WTC11 (cell line): Measurements from ENCODE around the gene SRC. TPM values are rescaled to one million over a fixed set of nuclear protein-coding genes. Genes with fewer than 3 reads are reported as not detected.
A peak's percentile ranks its signal among the peaks of the same experiment; 100 is the strongest.

Experiments used
- ATAC-seq: fragments of 200-7000 bp; cut with Tn5 transposase; 2 replicates; pipeline ENCODE4 v1.10.0; 2021; ENCODE audit warnings: mild to moderate bottlenecking, moderate library complexity
- CTCF ChIA-PET: fragments of 300-600 bp; sonication (Branson Sonifier 250); formaldehyde crosslinking; loops from one replicate; lab custom pipeline; 2021; ENCODE audit warnings: antibody characterized with exemption; lab: Charles Lee
- POLR2A ChIA-PET: fragments of 350-600 bp; sonication (Branson Sonifier 250); formaldehyde crosslinking; loops from one replicate; lab custom pipeline; 2021; ENCODE audit warnings: antibody characterized with exemption; lab: Charles Lee
- DNase-seq: peaks from one replicate; pipeline ENCODE4 v3.0.0; 2021; ENCODE audit warnings: low spot score
- H3K27ac Mint-ChIP-seq: 2 replicates; pipeline ENCODE4 v1.8.0; 2021; ENCODE audit warnings: mixed read lengths
- H3K27me3 Mint-ChIP-seq: 2 replicates; pipeline ENCODE4 v1.8.0; 2021; ENCODE audit warnings: low read depth, mild to moderate bottlenecking, moderate library complexity, mixed read lengths
- H3K36me3 Mint-ChIP-seq: 2 replicates; pipeline ENCODE4 v1.8.0; 2021; ENCODE audit warnings: mixed read lengths
- H3K4me1 Mint-ChIP-seq: 2 replicates; pipeline ENCODE4 v1.8.0; 2022; ENCODE audit warnings: mixed read lengths
- H3K4me3 Mint-ChIP-seq: 2 replicates; pipeline ENCODE4 v1.8.0; 2021; ENCODE audit warnings: mild to moderate bottlenecking, moderate library complexity, mixed read lengths
- H3K9me3 Mint-ChIP-seq: 2 replicates; pipeline ENCODE4 v1.8.0; 2021; ENCODE audit warnings: mixed read lengths
- EMX1 ChIP-seq: fragments of 250-450 bp; sonication (Bioruptor Pico); IDR thresholded peaks from 2 replicates; pipeline ENCODE4 v1.8.0; 2021; ENCODE audit warnings: mild to moderate bottlenecking
- ERG ChIP-seq: fragments of 250-450 bp; sonication (Bioruptor Pico); IDR thresholded peaks from 2 replicates; pipeline ENCODE4 v1.8.0; 2021; ENCODE audit warnings: mild to moderate bottlenecking
- ESRRA ChIP-seq: sonication (generic); formaldehyde crosslinking; IDR thresholded peaks from 2 replicates; pipeline ENCODE4 v1.8.1; 2022; ENCODE audit warnings: mild to moderate bottlenecking, missing genetic modification reagents, borderline replicate concordance
- ETV6 ChIP-seq: sonication (generic); formaldehyde crosslinking; IDR thresholded peaks from 2 replicates; pipeline ENCODE4 v1.8.1; 2022; ENCODE audit warnings: mild to moderate bottlenecking, missing genetic modification reagents
- JAZF1 ChIP-seq: fragments of 250-450 bp; sonication (Bioruptor Pico); IDR thresholded peaks from 2 replicates; pipeline ENCODE4 v1.9.0; 2021; ENCODE audit warnings: moderate library complexity, mild to moderate bottlenecking, inconsistent platforms
- JUN ChIP-seq: sonication (generic); formaldehyde crosslinking; IDR thresholded peaks from 2 replicates; pipeline ENCODE4 v1.8.0; 2023; ENCODE audit warnings: mild to moderate bottlenecking, missing genetic modification reagents
- MLX ChIP-seq: sonication (generic); formaldehyde crosslinking; IDR thresholded peaks from 2 replicates; pipeline ENCODE4 v1.8.1; 2023; ENCODE audit warnings: mild to moderate bottlenecking, missing genetic modification reagents, moderate library complexity
- NR1H2 ChIP-seq: sonication (generic); formaldehyde crosslinking; IDR thresholded peaks from 2 replicates; pipeline ENCODE4 v1.9.0; 2021; ENCODE audit warnings: mild to moderate bottlenecking, moderate library complexity, missing genetic modification reagents
- OVOL2 ChIP-seq: fragments of 250-450 bp; sonication (Bioruptor Pico); IDR thresholded peaks from 2 replicates; pipeline ENCODE4 v1.9.0; 2021; ENCODE audit warnings: mild to moderate bottlenecking, borderline replicate concordance
- PRRX2 ChIP-seq: fragments of 250-450 bp; sonication (Bioruptor Pico); IDR thresholded peaks from 2 replicates; pipeline ENCODE4 v1.8.0; 2021; ENCODE audit warnings: mild to moderate bottlenecking
- RELA ChIP-seq: sonication (generic); formaldehyde crosslinking; IDR thresholded peaks from 2 replicates; pipeline ENCODE4 v1.8.1; 2022; ENCODE audit warnings: missing genetic modification reagents, mild to moderate bottlenecking, borderline replicate concordance
- SP1 ChIP-seq: sonication (generic); formaldehyde crosslinking; conservative IDR thresholded peaks from 2 replicates; pipeline ENCODE4 v1.8.1; 2022; ENCODE audit warnings: missing genetic modification reagents
- TEAD4 ChIP-seq: sonication (generic); formaldehyde crosslinking; IDR thresholded peaks from 2 replicates; pipeline ENCODE4 v1.8.0; 2022; ENCODE audit warnings: mild to moderate bottlenecking, missing genetic modification reagents
- USF2 ChIP-seq: sonication (generic); formaldehyde crosslinking; IDR thresholded peaks from 2 replicates; pipeline ENCODE4 v1.8.1; 2023; ENCODE audit warnings: mild to moderate bottlenecking, missing genetic modification reagents, moderate library complexity
- ZNF138 ChIP-seq: sonication (generic); formaldehyde crosslinking; conservative IDR thresholded peaks from 2 replicates; pipeline ENCODE4 v1.8.1; 2022; ENCODE audit warnings: mild to moderate bottlenecking, moderate library complexity, missing genetic modification reagents
- ZNF219 ChIP-seq: sonication (generic); formaldehyde crosslinking; IDR thresholded peaks from 2 replicates; pipeline ENCODE4 v1.8.0; 2023; ENCODE audit warnings: missing genetic modification reagents, mild to moderate bottlenecking, borderline replicate concordance
- ZNF263 ChIP-seq: sonication (generic); formaldehyde crosslinking; IDR thresholded peaks from 2 replicates; pipeline ENCODE4 v1.8.1; 2022; ENCODE audit warnings: low read depth, mild to moderate bottlenecking, moderate library complexity, missing genetic modification reagents
- ZNF416 ChIP-seq: fragments of 250-450 bp; sonication (Bioruptor Pico); IDR thresholded peaks from 2 replicates; pipeline ENCODE4 v1.9.0; 2021; ENCODE audit warnings: mild to moderate bottlenecking, inconsistent platforms
- total RNA-seq: library from RNA; stranded (reverse); gene quantifications from 3 replicates; pipeline ENCODE4 v1.2.3, GENCODE V29; 2021
- TF ChIP-seq, protein P1 (sequence below): sonication (generic); formaldehyde crosslinking; IDR thresholded peaks from 2 replicates; pipeline ENCODE4 v1.8.0; 2023; ENCODE audit warnings: missing genetic modification reagents, mild to moderate bottlenecking, borderline replicate concordance
- TF ChIP-seq, protein P2 (sequence below): sonication (generic); formaldehyde crosslinking; IDR thresholded peaks from 2 replicates; pipeline ENCODE4 v1.8.0; 2022; ENCODE audit warnings: mild to moderate bottlenecking, missing genetic modification reagents

SRC gene
- total RNA-seq, 1 experiment from 2014 or later, result 33.3 TPM

DNA sequence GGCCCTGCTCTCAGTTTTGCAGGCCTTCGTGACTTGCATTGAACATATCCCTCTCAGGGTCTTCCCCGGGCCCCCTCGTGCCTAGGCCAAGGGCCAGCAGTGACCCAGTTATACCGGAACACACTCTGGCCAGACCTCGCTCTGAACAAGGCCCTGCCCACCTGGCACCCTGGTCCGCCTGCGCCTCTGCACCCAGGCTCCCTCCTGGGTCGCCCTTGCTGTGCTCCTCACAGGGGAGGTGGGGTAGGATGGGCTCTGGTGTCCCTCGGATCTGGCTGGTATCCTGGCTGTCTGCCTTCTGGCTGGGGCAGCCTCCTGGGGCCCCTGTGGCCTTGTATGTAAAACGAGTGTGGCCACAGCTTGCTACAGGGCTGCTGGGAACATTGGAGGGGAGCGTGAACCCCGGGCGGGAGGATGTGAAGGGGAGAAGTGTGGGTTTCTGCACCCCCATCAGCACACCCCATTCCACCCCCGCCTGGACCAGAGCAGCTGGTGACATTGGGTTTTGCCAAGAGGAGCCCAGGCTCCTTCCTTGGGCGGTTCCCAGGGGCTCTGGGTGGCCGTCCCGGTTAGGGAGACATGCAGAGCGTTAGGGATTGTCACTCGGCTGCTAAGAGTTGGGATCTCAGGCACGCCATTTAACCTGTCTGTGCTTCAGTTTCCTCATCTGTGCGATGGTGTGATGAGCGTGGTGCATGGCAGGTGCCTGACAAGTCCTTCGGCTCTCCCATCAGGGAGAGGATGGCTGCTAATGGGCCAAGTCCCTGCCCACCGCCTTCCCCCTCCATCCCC, 17.5 kb downstream of the SRC start (continued):
- TF ChIP-seq ZNF138 (CRISPR knock-in tag), result no peak
- TF ChIP-seq MLX (CRISPR knock-in tag), result no peak
- TF ChIP-seq USF2 (CRISPR knock-in tag), result no peak
- TF ChIP-seq ZNF263 (CRISPR knock-in tag), result no peak

DNA sequence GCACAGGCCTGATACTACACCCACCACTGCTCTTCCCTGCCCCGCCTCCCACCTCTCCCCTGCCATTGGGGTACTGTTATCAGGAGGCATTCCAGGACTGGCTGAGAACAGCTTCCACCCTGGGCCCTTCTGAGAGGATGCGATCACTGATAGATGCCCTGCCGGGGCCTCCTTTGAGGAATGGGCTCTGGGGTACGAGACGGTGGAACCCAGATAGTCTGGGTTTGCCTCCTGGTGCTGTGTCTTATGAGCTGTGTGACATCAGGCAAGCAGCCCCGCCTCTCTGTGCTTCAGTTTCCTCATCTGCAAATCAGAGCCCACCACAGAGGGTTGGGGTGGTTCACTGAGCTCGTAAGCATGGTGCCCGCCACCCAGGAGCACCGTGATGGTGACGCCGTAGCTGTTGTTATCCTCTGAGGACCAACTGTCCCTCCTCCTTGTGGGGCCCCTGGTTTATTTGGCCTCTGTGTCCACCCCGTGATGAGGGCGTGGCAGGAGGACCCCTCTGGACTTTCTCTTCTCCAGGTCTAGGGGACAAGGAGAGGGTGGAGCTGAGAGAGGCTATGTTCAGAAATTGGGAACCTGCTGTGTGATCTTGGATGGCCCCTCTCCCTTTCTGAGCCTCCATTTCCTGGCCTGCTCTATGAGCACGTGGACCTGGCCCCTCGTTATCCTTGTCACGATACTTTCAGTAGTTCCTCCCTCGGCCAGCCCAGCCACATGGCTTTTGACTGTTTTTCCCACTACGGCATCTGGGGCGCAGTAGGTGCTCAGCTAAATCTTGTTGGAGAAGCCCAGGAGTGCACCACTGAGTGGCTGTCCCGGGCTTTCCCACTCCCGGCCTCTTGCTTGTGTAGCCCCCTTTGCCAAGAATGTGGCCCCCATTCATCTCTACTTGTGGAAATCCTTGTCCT, 18.3 kb downstream of the SRC start:
- Mint-ChIP-seq H3K4me1 (peaks cover under 1% of the 10 kb centered on the region; the same call in 1 of the 2 replicates), H3K4me3 (no peak overlapping the region), H3K9me3 (peaks cover 5% of the 10 kb centered on the region), H3K27ac (peak overlapping the region; percentile 66; the same call in 1 of the 2 replicates), H3K36me3 (peaks cover 27% of the 10 kb centered on the region), H3K27me3 (no peaks in the 10 kb centered on the region)
- POLR2A ChIA-PET, result interaction anchor here (0.7 kb wide), 1 partner anchor 43 kb away, joined by 3 read pairs; no protein-coding TSS in a partner anchor
- no peak for TF ChIP-seq RELA (CRISPR knock-in tag)
- TF ChIP-seq, protein P1, sequence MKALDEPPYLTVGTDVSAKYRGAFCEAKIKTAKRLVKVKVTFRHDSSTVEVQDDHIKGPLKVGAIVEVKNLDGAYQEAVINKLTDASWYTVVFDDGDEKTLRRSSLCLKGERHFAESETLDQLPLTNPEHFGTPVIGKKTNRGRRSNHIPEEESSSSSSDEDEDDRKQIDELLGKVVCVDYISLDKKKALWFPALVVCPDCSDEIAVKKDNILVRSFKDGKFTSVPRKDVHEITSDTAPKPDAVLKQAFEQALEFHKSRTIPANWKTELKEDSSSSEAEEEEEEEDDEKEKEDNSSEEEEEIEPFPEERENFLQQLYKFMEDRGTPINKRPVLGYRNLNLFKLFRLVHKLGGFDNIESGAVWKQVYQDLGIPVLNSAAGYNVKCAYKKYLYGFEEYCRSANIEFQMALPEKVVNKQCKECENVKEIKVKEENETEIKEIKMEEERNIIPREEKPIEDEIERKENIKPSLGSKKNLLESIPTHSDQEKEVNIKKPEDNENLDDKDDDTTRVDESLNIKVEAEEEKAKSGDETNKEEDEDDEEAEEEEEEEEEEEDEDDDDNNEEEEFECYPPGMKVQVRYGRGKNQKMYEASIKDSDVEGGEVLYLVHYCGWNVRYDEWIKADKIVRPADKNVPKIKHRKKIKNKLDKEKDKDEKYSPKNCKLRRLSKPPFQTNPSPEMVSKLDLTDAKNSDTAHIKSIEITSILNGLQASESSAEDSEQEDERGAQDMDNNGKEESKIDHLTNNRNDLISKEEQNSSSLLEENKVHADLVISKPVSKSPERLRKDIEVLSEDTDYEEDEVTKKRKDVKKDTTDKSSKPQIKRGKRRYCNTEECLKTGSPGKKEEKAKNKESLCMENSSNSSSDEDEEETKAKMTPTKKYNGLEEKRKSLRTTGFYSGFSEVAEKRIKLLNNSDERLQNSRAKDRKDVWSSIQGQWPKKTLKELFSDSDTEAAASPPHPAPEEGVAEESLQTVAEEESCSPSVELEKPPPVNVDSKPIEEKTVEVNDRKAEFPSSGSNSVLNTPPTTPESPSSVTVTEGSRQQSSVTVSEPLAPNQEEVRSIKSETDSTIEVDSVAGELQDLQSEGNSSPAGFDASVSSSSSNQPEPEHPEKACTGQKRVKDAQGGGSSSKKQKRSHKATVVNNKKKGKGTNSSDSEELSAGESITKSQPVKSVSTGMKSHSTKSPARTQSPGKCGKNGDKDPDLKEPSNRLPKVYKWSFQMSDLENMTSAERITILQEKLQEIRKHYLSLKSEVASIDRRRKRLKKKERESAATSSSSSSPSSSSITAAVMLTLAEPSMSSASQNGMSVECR (CRISPR knock-in tag), result no peak
- no peak for TF ChIP-seq ZNF263 (CRISPR knock-in tag)
- TF ChIP-seq, protein P2, sequence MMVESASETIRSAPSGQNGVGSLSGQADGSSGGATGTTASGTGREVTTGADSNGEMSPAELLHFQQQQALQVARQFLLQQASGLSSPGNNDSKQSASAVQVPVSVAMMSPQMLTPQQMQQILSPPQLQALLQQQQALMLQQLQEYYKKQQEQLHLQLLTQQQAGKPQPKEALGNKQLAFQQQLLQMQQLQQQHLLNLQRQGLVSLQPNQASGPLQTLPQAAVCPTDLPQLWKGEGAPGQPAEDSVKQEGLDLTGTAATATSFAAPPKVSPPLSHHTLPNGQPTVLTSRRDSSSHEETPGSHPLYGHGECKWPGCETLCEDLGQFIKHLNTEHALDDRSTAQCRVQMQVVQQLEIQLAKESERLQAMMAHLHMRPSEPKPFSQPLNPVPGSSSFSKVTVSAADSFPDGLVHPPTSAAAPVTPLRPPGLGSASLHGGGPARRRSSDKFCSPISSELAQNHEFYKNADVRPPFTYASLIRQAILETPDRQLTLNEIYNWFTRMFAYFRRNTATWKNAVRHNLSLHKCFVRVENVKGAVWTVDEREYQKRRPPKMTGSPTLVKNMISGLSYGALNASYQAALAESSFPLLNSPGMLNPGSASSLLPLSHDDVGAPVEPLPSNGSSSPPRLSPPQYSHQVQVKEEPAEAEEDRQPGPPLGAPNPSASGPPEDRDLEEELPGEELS (CRISPR knock-in tag), result no peak
- no peak for TF ChIP-seq ZNF416 (CRISPR knock-in tag)
- no peak for TF ChIP-seq ESRRA
- no peak for TF ChIP-seq ERG (CRISPR knock-in tag)
- TF ChIP-seq EMX1 (CRISPR knock-in tag), result no peak
- no peak for TF ChIP-seq ETV6
- no peak for TF ChIP-seq OVOL2 (CRISPR knock-in tag)
- no peak for TF ChIP-seq JUN (CRISPR knock-in tag)
- no peak for TF ChIP-seq MLX (CRISPR knock-in tag)
- TF ChIP-seq ZNF219 (CRISPR knock-in tag), result no peak
- no peak for TF ChIP-seq PRRX2 (CRISPR knock-in tag)
- TF ChIP-seq TEAD4, result no peak
- no peak for TF ChIP-seq NR1H2 (CRISPR knock-in tag)
- no peak for TF ChIP-seq JAZF1 (CRISPR knock-in tag)
- TF ChIP-seq SP1 (CRISPR knock-in tag), result no peak
- ATAC-seq, result no peak; the same call in 1 of the 2 replicates
- CTCF ChIA-PET, result interaction anchor here (1.2 to 1.3 kb wide), 2 partner anchors 20 to 28 kb away, joined by 3 read pairs; no protein-coding TSS in a partner anchor
- peak; percentile 10 for DNase-seq
